ENCODE results near the gene GOLGA5.

DNA sequence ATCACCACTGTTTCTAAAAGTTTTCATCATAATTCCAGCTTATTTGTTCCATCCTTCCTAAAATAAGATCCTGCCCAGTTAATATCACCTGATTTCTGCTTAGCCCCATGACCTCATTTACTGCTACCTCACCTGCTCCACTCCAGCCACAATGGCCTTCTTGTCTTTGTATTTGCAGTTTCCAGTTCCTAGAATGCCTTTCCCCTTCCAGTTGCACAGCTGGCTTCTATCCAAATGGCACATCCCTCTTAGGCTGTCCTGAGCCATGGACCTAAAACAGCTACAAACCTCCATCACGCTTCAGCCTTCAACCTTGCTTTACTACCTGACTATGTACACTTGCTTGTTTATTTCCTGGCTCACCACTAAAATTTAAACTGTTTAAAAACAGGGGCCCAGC, 39.1 kb upstream of the GOLGA5 start:
- TF ChIP-seq, protein P1, sequence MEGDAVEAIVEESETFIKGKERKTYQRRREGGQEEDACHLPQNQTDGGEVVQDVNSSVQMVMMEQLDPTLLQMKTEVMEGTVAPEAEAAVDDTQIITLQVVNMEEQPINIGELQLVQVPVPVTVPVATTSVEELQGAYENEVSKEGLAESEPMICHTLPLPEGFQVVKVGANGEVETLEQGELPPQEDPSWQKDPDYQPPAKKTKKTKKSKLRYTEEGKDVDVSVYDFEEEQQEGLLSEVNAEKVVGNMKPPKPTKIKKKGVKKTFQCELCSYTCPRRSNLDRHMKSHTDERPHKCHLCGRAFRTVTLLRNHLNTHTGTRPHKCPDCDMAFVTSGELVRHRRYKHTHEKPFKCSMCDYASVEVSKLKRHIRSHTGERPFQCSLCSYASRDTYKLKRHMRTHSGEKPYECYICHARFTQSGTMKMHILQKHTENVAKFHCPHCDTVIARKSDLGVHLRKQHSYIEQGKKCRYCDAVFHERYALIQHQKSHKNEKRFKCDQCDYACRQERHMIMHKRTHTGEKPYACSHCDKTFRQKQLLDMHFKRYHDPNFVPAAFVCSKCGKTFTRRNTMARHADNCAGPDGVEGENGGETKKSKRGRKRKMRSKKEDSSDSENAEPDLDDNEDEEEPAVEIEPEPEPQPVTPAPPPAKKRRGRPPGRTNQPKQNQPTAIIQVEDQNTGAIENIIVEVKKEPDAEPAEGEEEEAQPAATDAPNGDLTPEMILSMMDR (IDR thresholded peaks at IDR 0.05; ENCODE audit: low read length): no peak
- TF ChIP-seq EZH2 (IDR thresholded peaks at IDR 0.05; ENCODE audit: borderline replicate concordance, low read length): no peak
